Measurements from ENCODE around the gene KLF11.

DNA sequence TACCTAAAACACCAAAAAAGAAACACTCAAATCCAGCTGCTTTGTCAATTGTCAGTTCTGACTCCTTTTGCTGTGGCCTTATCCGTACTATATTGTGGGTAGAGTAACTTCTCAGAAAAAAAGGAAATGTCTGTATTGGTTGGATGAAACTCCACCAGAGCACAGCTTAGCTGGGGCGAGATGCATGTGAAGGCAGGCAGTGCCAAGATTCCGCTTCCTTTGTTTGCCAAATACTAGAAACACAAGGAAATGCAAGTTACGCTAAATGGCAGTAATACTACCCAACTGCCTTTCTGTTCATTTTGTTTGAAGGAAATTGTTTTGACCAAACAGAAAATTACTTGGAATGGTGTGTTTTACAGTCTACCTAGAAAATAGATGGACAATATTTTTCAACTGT is 10.0 kb downstream of the KLF11 start:
- TF ChIP-seq, protein P1, sequence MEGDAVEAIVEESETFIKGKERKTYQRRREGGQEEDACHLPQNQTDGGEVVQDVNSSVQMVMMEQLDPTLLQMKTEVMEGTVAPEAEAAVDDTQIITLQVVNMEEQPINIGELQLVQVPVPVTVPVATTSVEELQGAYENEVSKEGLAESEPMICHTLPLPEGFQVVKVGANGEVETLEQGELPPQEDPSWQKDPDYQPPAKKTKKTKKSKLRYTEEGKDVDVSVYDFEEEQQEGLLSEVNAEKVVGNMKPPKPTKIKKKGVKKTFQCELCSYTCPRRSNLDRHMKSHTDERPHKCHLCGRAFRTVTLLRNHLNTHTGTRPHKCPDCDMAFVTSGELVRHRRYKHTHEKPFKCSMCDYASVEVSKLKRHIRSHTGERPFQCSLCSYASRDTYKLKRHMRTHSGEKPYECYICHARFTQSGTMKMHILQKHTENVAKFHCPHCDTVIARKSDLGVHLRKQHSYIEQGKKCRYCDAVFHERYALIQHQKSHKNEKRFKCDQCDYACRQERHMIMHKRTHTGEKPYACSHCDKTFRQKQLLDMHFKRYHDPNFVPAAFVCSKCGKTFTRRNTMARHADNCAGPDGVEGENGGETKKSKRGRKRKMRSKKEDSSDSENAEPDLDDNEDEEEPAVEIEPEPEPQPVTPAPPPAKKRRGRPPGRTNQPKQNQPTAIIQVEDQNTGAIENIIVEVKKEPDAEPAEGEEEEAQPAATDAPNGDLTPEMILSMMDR (IDR thresholded peaks at IDR 0.05; ENCODE audit: extremely low read depth in 1 of 2, insufficient read depth in 1 of 2, low read depth in 1 of 2, low read length in 2 of 2), result no peak
- TF ChIP-seq POLR2A (IDR thresholded peaks at IDR 0.05; ENCODE audit: low read depth, low read length), result no peak
- TF ChIP-seq, protein P2, sequence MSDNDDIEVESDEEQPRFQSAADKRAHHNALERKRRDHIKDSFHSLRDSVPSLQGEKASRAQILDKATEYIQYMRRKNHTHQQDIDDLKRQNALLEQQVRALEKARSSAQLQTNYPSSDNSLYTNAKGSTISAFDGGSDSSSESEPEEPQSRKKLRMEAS (IDR thresholded peaks at IDR 0.05; ENCODE audit: insufficient read depth, insufficient read length), result no peak
- TF ChIP-seq POLR2AphosphoS5 (IDR thresholded peaks at IDR 0.05; ENCODE audit: insufficient read depth, low read depth, low read length), result no peak
- TF ChIP-seq EZH2 (IDR thresholded peaks at IDR 0.05; ENCODE audit: borderline replicate concordance, low read depth, low read length, severe bottlenecking), result no peak

Measured in endothelial cell of umbilical vein (primary cell).